Astrocyte of the spinal cord (primary cell): Measurements from ENCODE around the gene C4BPB.

ENCODE experiments used
- DNase-seq: peaks from one replicate; pipeline ENCODE4 v3.0.0; 2011; ENCODE audit warnings: low read depth, low spot score
- H3K4me3 ChIP-seq: 2 replicates; pipeline ENCODE4 v1.5.1; 2011; ENCODE audit warnings: low read depth, mild to moderate bottlenecking, low read length, moderate library complexity
- in situ Hi-C: cut with HindIII; loops from 2 replicates; pipeline ENCODE4 v1.10.0; 2017; ENCODE audit warnings: low sequenced_read_pairs
- TF ChIP-seq, protein P1 (sequence below): IDR thresholded peaks from 2 replicates; pipeline ENCODE4 v1.5.1; 2012; ENCODE audit warnings: low read depth, mild to moderate bottlenecking, low read length, inconsistent platforms

The C4BPB gene

DNA sequence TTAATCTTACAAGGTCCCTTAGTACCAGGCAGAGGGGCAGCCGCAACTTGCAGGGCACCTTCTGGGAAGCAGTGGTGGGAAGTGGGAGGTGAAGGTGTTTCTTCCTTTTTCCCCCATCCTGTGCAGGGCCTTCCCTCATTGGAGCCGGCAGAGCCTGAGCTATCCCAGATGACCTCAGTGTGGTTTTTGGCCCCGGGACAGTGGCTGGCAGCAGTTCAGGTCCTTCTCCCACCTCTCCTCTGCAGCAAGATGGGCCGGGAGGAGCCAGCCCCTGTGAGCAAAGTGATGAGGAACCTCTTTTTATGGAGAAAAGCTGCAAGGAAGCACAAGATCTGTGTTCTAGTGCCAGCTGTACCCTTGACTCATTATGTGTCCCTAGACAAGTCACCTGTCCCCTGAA, 28.8 kb upstream of the C4BPB start:
- TF ChIP-seq, protein P1, sequence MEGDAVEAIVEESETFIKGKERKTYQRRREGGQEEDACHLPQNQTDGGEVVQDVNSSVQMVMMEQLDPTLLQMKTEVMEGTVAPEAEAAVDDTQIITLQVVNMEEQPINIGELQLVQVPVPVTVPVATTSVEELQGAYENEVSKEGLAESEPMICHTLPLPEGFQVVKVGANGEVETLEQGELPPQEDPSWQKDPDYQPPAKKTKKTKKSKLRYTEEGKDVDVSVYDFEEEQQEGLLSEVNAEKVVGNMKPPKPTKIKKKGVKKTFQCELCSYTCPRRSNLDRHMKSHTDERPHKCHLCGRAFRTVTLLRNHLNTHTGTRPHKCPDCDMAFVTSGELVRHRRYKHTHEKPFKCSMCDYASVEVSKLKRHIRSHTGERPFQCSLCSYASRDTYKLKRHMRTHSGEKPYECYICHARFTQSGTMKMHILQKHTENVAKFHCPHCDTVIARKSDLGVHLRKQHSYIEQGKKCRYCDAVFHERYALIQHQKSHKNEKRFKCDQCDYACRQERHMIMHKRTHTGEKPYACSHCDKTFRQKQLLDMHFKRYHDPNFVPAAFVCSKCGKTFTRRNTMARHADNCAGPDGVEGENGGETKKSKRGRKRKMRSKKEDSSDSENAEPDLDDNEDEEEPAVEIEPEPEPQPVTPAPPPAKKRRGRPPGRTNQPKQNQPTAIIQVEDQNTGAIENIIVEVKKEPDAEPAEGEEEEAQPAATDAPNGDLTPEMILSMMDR, result no peak
- H3K4me3 ChIP-seq, result no peak overlapping the region
- in situ Hi-C loops, result no loop called here
- DNase-seq, result no peak

DNA sequence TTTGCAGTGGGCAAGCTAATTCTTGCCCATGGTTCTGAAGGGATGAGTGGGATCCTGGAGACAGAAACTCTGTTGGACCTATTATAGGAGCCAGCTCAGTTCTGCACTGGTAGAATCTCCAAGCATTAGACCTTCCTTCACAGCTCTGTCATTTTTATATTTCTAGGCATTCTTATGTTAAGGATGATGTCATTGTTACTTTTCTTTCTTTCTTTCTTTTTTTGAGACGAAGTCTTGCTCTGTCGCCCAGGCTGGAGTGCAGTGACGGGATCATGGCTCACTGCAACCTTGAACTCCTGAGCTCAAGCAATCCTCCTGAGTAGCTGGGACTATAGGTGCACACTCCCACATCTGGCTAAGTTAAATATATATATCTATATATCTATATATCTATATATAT, 28.1 kb upstream of the C4BPB start:
- in situ Hi-C loops, result no loop called here
- H3K4me3 ChIP-seq, result no peak overlapping the region
- TF ChIP-seq, protein P1, result no peak
- DNase-seq, result no peak

DNA sequence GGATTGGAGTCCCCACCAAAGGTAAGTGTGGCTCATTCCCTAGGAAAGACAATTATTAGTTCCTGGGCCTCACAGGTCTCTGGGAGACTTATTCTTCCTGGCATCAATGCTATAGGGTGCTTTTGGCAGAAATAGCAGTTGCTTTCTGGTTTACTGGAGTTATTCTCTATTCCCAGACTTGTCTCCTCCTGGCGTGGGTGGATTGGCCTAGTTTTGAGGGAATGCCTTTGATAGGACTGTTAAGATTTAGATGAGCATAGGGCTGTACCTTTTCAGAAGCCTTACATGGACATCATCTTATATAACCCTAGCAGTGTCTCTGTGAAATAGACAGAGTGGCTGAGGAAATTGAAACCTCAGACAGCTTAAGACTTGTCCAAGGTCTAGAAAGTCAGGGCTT, 26.6 kb upstream of the C4BPB start:
- in situ Hi-C loops, result no loop called here
- no peak overlapping the region for H3K4me3 ChIP-seq
- TF ChIP-seq, protein P1, result no peak
- no peak for DNase-seq

DNA sequence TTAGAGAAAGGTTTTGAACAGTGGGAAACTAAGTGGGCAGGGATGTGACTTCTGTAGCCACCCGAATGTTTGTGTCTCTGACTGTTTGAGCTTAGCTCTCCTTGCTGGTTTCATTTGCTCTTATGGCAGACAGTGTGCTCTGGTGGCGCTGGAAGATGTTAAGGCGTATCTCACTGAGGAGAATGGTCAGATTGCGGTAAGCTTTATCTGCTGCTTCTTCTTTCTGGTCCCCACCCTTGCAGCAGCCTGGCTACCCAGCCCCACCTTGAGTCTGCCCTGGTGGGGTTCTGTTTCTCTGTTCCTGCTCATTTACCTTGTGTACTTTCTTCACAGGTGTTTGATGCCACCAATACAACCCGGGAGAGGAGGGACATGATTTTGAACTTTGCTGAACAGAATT, 25.6 kb upstream of the C4BPB start:
- in situ Hi-C loops, result no loop called here
- TF ChIP-seq, protein P1, result no peak
- H3K4me3 ChIP-seq, result no peak overlapping the region
- no peak for DNase-seq

DNA sequence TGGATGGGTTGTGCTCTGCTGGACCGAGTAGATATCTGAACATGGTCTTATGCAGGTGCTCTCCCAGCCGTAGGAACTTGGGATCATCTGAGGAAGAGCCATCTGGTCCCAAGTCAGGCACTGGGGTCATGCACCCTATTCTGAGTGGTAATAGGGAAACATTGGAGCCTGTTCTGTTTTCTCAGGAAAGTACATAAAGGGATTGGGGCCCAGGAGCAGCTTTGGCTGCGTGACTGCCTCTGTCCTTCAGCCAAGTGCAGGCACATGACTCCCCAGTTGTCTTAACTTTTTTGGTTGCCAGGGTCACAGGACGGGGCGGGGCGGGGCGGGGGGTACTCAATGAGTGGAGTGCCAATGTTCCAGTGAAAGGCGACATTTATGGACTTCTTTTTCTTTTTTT, 24.1 kb upstream of the C4BPB start:
- TF ChIP-seq, protein P1, result no peak
- DNase-seq, result no peak
- H3K4me3 ChIP-seq, result no peak overlapping the region
- in situ Hi-C loops, result no loop called here

DNA sequence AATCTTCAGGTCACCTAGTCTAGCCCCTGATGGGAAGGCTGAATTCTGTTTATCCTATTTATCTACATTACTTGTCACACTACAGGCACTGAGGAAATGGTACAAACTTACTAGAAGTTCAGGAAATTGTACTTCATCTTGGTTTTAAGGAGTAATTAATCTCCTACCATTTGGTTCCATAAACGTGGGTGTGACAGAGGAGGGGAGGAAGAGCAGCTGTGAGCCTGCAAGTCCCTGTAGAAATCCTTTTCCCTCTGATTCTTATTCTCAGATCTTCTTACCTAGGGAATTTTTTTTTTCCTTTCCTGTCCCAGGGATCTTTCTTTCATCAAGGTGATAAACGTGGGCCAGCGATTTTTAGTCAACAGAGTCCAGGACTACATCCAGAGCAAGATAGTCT, 21.5 kb upstream of the C4BPB start:
- TF ChIP-seq, protein P1, result no peak
- in situ Hi-C loops, result no loop called here
- no peak for DNase-seq
- H3K4me3 ChIP-seq, result no peak overlapping the region

DNA sequence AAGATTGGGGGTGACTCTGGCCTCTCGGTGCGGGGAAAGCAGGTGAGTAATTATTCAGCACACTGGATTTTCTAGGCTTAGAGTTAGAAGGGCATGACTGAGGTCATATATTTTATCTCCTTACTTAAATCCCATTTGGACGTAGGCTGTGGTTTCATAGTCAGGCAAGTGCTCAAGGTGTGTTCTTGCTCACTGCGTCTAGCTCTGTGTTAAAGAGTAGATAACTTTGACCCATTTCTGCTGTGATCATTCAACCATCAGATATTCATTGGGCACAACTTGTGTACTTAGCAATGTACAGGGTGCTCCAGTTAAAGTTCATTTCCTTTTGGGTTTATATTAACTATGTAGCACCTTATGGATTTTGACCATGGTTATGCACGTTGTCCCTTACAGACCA, 21.0 kb upstream of the C4BPB start:
- no peak for DNase-seq
- H3K4me3 ChIP-seq, result no peak overlapping the region
- in situ Hi-C loops, result no loop called here
- TF ChIP-seq, protein P1, result no peak
